ENCODE results near the gene OR1N2. TPM values are rescaled to one million over a fixed set of nuclear protein-coding genes. Genes with fewer than 3 reads are reported as not detected.

The OR1N2 gene
- total RNA-seq, 1 experiment from 2014 or later: not detected

DNA sequence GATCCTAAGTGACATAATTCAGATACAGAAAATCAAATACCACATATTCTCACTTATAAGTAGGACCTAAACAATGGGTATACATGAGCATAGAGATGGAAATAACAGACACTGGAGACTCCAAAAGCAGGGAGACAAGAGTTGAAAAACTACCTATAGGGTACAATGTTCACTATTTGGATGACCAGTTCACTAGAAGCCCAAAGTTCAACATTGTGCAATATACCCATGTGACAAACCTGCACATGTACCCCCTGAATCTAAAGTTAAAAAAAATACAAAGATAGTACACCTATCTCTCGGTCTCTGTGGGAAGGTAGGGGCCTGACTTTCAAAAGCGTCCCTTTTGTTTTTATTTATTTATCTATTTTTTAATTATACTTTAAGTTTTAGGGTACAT, 14.2 kb upstream of the OR1N2 start:
- Histone ChIP-seq H3K9me3 (ENCODE audit: low read depth, low read length, poor library complexity, severe bottlenecking) (no peaks in the 10 kb centered on the region), H3K36me3 (ENCODE audit: insufficient read depth, low read length, poor library complexity, severe bottlenecking) (no peaks in the 10 kb centered on the region), H3K27ac (ENCODE audit: low read depth, low read length, poor library complexity, severe bottlenecking) (no peak overlapping the region), H3K27me3 (replicated peaks; ENCODE audit: insufficient read depth, low read depth, low read length, poor library complexity) (peaks cover 10% of the 10 kb centered on the region), H3K4me3 (ENCODE audit: low read depth, low read length, poor library complexity, severe bottlenecking) (no peak overlapping the region), H3K4me1 (ENCODE audit: insufficient read depth, low read length, poor library complexity, severe bottlenecking) (no peaks in the 10 kb centered on the region)
- TF ChIP-seq, protein P1, sequence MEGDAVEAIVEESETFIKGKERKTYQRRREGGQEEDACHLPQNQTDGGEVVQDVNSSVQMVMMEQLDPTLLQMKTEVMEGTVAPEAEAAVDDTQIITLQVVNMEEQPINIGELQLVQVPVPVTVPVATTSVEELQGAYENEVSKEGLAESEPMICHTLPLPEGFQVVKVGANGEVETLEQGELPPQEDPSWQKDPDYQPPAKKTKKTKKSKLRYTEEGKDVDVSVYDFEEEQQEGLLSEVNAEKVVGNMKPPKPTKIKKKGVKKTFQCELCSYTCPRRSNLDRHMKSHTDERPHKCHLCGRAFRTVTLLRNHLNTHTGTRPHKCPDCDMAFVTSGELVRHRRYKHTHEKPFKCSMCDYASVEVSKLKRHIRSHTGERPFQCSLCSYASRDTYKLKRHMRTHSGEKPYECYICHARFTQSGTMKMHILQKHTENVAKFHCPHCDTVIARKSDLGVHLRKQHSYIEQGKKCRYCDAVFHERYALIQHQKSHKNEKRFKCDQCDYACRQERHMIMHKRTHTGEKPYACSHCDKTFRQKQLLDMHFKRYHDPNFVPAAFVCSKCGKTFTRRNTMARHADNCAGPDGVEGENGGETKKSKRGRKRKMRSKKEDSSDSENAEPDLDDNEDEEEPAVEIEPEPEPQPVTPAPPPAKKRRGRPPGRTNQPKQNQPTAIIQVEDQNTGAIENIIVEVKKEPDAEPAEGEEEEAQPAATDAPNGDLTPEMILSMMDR (conservative IDR thresholded peaks at IDR 0.05; ENCODE audit: low read depth, low read length): no peak
- TF ChIP-seq EZH2 (IDR thresholded peaks at IDR 0.05; ENCODE audit: borderline replicate concordance, low read depth, low read length, poor library complexity, severe bottlenecking): no peak
- intact Hi-C loops (cut with micrococcal nuclease; ENCODE audit: unreplicated experiment): no loop called here
- no peak for DNase-seq (ENCODE audit: low spot score)
- POLR2A ChIA-PET (ENCODE audit: low non-redundant PET): no interaction called here
- no TSS peak for BruUV-seq (replicated peaks)
- CTCF ChIA-PET: no interaction called here

DNA sequence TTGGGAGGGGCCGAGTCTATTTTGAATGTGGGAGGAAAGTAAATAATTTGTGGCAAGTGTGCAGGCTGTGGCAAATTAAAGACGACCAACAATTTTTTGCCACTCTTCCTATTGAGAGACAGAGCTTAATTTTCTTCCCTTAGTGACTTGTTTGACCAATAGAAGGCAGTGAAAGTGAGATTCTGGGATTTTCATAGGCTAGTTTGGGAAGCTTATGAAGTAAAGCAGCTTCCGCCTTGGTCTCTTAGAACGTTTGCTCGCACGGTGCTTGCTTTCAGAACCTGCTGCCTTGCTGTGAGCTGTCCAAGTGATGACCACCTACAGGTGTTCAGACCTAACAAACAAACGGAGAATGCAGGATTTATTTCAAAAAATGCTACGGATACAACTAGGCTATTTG, 6.7 kb upstream of the OR1N2 start:
- H3K9me3 ChIP-seq (ENCODE audit: low read depth, low read length, poor library complexity, severe bottlenecking): no peaks in the 10 kb centered on the region
- no peaks in the 10 kb centered on the region for H3K4me1 ChIP-seq (ENCODE audit: insufficient read depth, low read length, poor library complexity, severe bottlenecking)
- no peaks in the 10 kb centered on the region for H3K36me3 ChIP-seq (ENCODE audit: insufficient read depth, low read length, poor library complexity, severe bottlenecking)
- DNase-seq (ENCODE audit: low spot score): no peak
- H3K27me3 ChIP-seq (replicated peaks; ENCODE audit: insufficient read depth, low read depth, low read length, poor library complexity): peaks cover 45% of the 10 kb centered on the region
- H3K27ac ChIP-seq (ENCODE audit: low read depth, low read length, poor library complexity, severe bottlenecking): no peak overlapping the region
- CTCF ChIA-PET: no interaction called here
- BruUV-seq (replicated peaks): no TSS peak
- TF ChIP-seq, protein P1 (conservative IDR thresholded peaks at IDR 0.05; ENCODE audit: low read depth, low read length): no peak
- TF ChIP-seq EZH2 (IDR thresholded peaks at IDR 0.05; ENCODE audit: borderline replicate concordance, low read depth, low read length, poor library complexity, severe bottlenecking): no peak
- no peak overlapping the region for H3K4me3 ChIP-seq (ENCODE audit: low read depth, low read length, poor library complexity, severe bottlenecking)
- intact Hi-C loops (cut with micrococcal nuclease; ENCODE audit: unreplicated experiment): no loop called here
- POLR2A ChIA-PET (ENCODE audit: low non-redundant PET): no interaction called here

DNA sequence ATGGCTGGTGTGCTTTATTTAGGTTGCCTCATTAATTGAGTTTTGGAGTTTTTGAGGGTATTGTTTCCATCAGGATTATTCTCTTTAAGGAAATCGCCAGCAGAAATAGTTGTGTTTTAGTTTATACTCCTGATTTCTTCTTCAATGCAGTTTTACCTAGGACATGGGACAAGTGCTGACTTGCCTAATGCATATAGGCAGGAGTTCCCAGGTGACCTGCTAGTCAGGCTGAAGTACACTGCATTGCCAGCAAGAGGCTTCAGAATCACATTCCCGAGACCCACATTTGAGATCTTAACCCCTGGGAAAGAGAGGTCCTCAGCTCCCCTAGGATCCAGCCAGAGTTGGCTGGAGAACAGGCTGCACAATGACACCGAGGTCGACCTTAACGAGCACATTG, 1.5 kb upstream of the OR1N2 start:
- Histone ChIP-seq H3K27ac (ENCODE audit: low read depth, low read length, poor library complexity, severe bottlenecking) (no peak overlapping the region), H3K4me3 (ENCODE audit: low read depth, low read length, poor library complexity, severe bottlenecking) (no peak overlapping the region), H3K27me3 (replicated peaks; ENCODE audit: insufficient read depth, low read depth, low read length, poor library complexity) (peaks cover 54% of the 10 kb centered on the region), H3K4me1 (ENCODE audit: insufficient read depth, low read length, poor library complexity, severe bottlenecking) (no peaks in the 10 kb centered on the region), H3K9me3 (ENCODE audit: low read depth, low read length, poor library complexity, severe bottlenecking) (no peaks in the 10 kb centered on the region), H3K36me3 (ENCODE audit: insufficient read depth, low read length, poor library complexity, severe bottlenecking) (no peaks in the 10 kb centered on the region)
- POLR2A ChIA-PET (ENCODE audit: low non-redundant PET): no interaction called here
- DNase-seq (ENCODE audit: low spot score): no peak
- TF ChIP-seq EZH2 (IDR thresholded peaks at IDR 0.05; ENCODE audit: borderline replicate concordance, low read depth, low read length, poor library complexity, severe bottlenecking): no peak
- TF ChIP-seq, protein P1 (conservative IDR thresholded peaks at IDR 0.05; ENCODE audit: low read depth, low read length): no peak
- CTCF ChIA-PET: no interaction called here
- intact Hi-C loops (cut with micrococcal nuclease; ENCODE audit: unreplicated experiment): no loop called here
- no TSS peak for BruUV-seq (replicated peaks)

All from A673 (cell line).